ENCODE measurements around the gene ZNF512B. TPM values are rescaled to one million over a fixed set of nuclear protein-coding genes. Genes with fewer than 3 reads are reported as not detected.

ZNF512B gene
- total RNA-seq, 1 experiment from 2014 or later, result 20.8 TPM

DNA sequence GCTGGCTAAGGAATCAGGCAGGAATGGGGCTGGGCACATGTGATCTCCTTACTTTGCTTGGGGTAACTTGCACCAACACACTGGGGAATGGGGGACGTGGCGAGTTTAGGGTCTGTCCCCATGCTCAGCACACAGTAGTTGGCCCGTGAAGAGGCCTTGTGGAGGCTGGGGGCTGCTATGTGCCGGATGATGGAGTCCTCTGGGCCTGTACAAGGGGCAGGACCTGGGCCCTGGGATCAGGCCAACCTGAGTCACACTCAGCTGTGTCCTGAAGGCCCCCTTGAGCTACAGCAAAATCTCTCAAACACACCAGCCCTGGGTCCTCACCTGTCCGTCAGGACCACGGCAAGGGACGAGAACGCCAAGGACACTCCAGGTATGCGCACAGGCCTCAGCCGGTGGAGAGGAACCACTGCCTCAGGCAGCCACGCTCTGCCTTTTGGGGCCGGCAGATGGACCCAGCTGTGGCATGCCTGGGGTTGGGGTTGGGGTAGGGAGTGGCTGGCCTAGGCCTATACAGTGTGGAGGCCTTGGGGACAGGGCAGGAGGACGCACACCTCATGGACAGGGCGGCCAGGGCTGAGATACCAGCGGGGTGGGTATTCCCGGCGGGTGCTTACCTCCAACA is 24.6 kb downstream of the ZNF512B start:
- peaks cover 3% of the 10 kb centered on the region; the same call in 1 of the 2 replicates for H3K9me3 ChIP-seq
- no peak for DNase-seq
- H3K27me3 ChIP-seq, result no peaks in the 10 kb centered on the region
- no peak overlapping the region for H3K4me3 ChIP-seq
- H3K36me3 ChIP-seq, result peaks cover 67% of the 10 kb centered on the region

DNA sequence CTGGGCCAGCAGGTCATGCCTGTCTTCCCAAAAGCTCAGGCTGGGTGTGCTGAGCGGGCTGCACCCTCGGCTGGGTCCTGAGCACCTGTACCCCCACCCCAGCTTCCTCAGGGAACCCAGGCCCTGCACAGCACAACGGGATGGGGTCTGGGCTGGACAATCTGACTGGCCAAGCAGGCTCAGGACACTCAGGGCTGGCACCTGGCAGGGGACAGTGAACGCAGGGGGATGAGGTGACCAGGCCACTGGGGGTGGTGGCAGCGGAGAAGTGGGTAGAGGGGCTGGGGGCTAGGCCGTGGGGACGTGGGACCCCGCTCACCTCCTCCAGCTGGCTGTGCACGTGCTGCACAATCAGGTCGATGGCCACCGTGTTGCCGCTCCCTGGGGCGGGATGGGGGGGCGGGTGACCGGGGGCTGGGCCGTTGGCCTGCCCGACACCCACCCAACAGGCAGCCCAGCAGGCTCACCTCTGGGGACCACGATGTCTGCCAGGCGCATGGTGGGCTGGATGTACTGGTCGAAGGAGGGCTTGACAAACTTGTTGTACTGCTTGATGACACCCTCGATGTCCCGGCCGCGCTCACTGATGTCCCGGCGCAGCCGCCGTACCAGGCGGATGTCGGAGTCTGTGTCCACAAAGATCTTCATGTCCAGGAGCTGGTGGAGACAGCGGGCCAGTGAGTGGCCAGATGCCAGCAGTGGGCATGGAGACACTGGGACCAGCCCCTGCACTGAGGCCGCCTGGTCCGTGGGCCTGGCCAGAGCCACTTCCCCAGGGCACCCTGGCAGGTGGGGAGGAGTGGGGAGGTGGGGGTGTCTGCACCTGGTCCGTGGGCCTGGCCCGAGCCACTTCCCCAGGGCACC is 25.4 kb downstream of the ZNF512B start:
- H3K9me3 ChIP-seq, result peaks cover 3% of the 10 kb centered on the region; the same call in 1 of the 2 replicates
- peaks cover 72% of the 10 kb centered on the region for H3K36me3 ChIP-seq
- no peak for DNase-seq
- no peak overlapping the region for H3K4me3 ChIP-seq
- no peaks in the 10 kb centered on the region for H3K27me3 ChIP-seq

DNA sequence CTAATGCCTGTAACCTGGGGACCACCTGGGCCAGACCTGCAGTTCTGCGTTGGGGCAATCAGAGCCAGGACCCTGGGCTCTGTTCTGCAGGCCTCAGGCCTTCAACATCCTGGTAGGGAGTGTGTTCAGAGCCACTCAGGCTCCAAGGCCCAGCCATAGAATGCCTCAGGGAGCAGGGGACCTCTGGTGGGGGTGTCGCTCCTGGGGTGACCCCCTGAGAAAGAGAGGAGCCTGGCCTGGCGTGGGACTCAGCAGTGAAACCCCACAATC is 26.0 kb downstream of the ZNF512B start:
- no peak for DNase-seq
- H3K36me3 ChIP-seq, result peaks cover 71% of the 10 kb centered on the region
- no peaks in the 10 kb centered on the region for H3K27me3 ChIP-seq
- H3K9me3 ChIP-seq, result peaks cover 3% of the 10 kb centered on the region; the same call in 1 of the 2 replicates
- no peak overlapping the region for H3K4me3 ChIP-seq

DNA sequence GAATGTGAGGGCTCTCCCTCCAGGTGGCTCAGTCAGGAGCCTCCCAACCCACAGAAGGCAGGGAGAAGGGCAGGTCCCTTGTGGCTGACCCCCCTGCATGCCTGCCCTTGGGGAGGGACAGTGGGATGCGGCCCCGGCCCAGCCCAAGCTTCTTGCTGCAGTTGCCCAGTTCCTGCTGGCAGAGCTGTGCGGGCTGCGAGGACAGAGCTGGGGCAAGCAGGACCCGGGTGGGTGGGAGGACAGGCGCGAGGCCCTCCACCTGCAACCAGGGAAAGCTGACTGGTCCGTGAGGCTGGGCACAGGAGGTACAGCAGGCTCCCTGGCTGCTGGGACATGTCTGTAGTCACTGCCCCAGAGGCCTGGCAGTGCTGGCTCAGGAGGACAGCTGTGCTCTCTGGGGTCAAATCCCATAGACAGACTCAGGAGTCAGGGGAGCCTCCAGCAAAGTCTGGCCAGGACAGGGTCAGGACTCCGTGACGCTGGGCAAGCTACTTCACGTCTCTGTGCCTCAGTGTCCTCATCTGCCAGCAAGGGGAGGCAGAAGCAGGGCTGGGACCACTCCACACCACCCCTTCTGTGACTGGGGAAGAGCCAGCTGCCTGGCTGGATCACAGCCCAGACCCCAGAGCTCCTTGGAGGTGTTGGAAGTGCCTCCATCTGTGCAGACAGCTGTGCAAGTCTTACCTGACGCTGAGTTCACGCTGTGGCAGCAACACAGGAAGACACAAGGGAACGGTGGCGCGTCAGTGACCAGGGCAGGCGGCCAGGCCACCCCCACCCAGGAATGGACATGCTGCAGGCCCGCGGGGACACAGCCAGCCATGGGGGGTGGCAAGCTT is 26.5 kb downstream of the ZNF512B start:
- peaks cover 2% of the 10 kb centered on the region; the same call in 1 of the 2 replicates for H3K9me3 ChIP-seq
- H3K4me3 ChIP-seq, result no peak overlapping the region
- H3K36me3 ChIP-seq, result peaks cover 74% of the 10 kb centered on the region
- DNase-seq, result no peak
- no peaks in the 10 kb centered on the region for H3K27me3 ChIP-seq

DNA sequence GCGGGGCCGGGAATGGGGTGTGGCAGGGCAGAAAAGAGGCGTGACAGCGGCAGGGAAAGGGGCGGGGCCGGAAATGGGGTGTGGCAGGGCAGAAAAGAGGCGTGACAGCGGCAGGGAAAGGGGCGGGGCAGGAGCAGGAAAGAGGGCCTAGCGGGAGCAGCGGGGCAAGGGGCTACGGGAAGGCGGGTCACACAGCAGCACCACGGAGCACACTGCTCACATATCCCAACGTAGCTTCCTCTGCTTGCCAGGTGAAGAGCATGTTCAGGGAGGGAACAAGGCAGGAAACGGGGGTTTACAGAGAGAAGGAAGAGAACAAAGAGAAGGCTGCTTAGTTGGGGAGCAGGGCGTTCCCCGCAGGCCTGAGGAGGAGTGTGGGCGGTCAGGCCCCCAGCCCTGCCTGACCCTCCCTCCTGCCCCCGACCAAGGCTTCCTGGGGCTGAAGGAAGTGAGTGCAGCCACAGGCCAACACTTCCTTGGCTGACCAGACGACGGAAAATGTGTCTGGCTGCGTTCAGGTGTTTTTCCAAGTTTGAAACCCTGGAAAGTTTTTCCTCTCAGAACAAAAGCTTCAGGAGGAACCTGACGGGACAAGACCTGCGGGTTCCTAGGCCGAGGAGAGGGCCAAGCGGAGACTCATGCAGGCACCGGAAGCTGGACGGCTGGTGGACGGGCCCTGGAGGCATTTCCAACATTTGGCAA is 27.3 kb downstream of the ZNF512B start:
- H3K4me3 ChIP-seq, result no peak overlapping the region
- no peaks in the 10 kb centered on the region for H3K27me3 ChIP-seq
- H3K36me3 ChIP-seq, result peaks cover 68% of the 10 kb centered on the region
- DNase-seq, result no peak
- no peaks in the 10 kb centered on the region for H3K9me3 ChIP-seq

DNA sequence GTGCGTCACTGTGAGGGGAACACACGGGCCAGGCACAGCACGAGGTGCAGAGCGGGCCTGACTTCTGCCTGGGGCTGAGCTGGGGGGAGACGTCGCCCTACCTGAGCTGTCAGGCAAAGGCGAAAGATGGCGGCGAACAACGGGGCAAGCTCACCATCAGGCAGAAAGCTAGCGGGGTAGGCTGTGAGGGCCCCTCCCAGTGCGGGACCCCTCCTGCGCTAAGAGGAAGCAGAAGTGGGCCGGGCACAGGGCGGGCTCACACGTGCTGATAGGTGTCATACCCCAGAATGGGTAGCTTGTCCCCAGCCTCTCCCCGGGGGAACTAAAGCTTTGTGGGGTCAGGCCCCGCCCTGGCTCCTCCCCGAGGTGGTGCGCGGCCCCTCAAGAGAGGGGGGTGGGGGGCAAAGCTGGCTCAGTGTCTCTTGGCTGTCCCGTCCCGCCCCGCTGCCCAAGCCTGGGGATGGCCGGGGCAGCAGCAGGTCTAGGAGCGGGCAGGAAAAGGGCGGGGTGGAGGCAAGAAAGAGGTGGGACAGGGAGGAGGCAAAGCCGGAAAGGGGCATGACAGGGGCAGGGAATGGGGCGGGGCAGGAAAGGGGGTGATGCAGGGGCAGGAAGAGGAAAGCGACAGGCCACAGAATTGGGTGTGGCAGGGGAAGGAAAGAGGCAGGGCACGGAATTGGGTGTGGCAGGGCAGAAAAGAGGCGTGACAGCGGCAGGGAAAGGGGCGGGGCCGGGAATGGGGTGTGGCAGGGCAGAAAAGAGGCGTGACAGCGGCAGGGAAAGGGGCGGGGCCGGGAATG is 28.2 kb downstream of the ZNF512B start:
- peak; percentile 46 for DNase-seq
- H3K9me3 ChIP-seq, result no peaks in the 10 kb centered on the region
- no peaks in the 10 kb centered on the region for H3K27me3 ChIP-seq
- H3K4me3 ChIP-seq, result no peak overlapping the region
- H3K36me3 ChIP-seq, result peaks cover 68% of the 10 kb centered on the region

DNA sequence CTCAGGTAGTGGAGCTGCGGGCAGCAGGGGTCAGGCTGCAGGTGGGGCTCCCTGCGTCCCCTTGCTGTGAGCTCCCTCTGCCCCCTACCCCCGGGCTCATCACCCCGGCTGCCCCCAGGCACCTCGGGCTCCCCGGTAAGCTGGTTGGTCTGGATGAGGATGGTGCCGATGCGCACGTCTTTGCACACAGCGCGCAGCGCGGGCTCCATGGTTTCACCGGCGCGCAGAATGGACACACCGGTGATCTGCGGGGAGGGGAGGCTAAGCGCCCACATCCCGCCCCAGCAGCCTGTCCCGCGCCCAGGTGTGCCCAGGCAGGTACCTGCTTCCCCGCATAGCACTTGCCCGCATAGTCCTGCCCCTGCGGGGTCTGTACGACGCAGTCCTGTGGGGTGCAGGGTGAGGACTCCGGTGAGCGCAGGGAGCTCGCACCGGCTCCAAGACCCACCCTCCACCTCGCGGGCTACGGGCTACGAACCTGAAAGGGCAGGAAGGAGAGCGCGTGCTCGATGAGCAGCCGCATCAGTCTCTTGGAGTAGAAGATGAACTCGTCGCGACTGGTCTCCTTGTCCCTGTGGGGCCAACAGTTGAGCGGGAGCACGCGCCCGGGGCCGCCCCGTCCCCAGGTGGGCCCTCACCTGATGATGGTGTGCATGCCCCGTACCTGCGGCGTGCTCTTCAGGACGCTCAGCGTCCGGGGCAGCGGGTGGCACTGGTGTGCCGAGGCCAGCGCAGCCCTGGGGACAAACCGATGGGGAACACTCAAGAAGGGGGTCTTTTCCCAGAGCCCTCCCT is 29.1 kb downstream of the ZNF512B start:
- Histone ChIP-seq H3K27me3 (no peaks in the 10 kb centered on the region), H3K9me3 (no peaks in the 10 kb centered on the region), H3K36me3 (peaks cover 70% of the 10 kb centered on the region), H3K4me3 (no peak overlapping the region)
- no peak for DNase-seq

DNA sequence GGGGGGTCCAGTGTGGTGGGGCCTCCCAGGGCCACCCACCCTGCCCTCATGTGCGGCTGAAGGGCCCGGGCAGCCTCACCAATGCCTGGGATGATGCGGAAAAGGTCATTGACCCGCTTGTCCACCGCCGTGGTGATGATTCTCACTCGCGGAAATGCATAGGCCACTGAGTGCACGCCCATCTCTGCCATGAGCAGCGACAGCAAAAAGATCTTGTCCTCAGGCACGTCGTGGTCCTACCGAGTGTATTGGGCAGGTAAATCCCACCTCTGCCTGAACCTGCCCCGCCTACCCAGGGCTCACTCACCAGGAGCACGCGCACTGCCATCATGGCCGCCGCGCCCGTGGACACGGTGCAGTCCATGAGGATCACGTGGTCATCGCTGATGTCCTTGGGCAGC is 29.7 kb downstream of the ZNF512B start:
- Histone ChIP-seq H3K9me3 (no peaks in the 10 kb centered on the region), H3K27me3 (no peaks in the 10 kb centered on the region), H3K4me3 (no peak overlapping the region), H3K36me3 (peaks cover 70% of the 10 kb centered on the region)
- DNase-seq, result no peak

DNA sequence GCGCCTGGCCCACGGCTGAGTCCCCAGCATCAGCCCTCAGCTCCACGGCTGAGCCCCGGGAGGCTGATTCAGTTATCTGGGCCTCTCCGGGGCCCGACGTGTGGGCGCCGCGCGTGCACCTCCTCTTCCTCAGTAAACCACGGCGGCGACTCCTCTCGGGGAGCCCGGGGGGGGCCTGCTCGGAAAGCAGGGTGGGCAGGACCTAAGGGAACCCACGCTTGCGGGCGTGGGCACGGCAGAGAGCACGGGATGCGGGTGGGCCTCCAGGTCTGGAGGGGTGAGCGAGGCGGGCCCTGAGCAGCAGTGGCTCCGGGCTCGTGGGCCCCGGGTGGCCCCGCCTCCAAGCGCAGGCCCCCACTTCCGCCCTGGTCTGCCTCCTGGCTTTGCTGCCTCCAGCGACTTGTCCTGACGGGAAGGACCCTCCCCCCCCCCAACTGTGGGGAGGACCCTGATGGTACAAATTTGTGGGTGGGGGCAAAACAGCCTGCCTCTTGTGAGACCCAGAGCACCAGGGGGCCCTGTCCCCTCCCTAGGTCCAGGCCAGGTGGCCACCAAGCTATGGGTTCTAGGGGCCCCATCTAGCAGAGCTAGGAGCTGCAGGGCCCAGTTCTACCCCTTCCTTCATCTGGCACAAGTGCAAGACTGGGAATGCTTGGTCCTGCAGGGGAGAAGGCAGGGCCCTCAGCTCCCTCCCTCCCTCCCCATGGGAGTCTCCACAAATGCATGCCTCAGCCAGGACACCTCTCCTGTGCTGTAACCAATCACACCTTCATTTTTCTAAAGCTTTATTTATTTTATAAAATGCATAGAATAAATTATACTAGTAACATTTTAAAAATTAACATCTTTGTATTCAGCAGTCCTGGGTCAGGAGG is 30.4 kb downstream of the ZNF512B start:
- Histone ChIP-seq H3K36me3 (peaks cover 70% of the 10 kb centered on the region), H3K27me3 (no peaks in the 10 kb centered on the region), H3K4me3 (no peak overlapping the region), H3K9me3 (no peaks in the 10 kb centered on the region)
- no peak for DNase-seq

DNA sequence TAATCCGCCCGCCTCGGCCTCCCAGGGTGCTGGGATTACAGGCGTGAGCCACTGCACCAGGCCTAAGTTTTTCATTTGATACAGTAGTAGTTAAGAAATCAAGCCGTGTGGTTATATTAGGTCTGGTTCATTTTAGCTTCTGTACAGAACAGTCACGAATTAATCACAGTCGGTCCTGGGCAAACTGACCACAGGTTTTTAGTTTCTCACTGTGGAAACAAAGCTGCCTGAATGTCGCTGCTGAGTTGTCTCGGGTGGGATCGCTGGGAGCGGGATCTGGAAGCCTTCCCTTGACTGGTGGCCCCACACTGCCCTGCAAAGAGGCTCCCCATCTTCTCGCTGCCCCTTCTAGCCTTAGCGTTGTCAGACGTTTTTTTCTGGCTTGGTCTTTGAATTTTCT is 32.1 kb downstream of the ZNF512B start:
- H3K27me3 ChIP-seq, result no peaks in the 10 kb centered on the region
- DNase-seq, result no peak
- peaks cover 73% of the 10 kb centered on the region for H3K36me3 ChIP-seq
- H3K9me3 ChIP-seq, result no peaks in the 10 kb centered on the region
- no peak overlapping the region for H3K4me3 ChIP-seq

DNA sequence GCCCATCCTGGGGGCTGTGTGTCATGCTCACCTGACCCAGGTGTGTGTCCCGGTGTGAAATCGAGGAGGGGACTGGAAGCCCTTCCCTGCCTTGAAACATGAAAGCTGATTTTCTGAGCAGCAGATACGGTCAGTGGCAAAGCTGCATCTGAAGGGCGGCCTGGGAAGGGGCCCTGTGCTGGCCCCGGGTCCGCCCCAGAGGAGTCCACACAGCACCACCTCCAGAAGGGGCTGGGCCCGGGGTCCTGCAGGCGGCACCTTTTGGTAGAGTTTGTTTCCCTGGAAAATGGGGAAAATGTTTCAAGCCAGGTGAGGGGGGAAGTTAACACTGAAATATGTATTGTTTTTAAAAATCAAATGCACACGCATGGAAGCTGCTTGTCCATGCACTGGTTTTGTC is 34.3 kb downstream of the ZNF512B start:
- Histone ChIP-seq H3K9me3 (no peaks in the 10 kb centered on the region), H3K27me3 (no peaks in the 10 kb centered on the region), H3K36me3 (peaks cover 77% of the 10 kb centered on the region), H3K4me3 (no peak overlapping the region)
- DNase-seq, result no peak

DNA sequence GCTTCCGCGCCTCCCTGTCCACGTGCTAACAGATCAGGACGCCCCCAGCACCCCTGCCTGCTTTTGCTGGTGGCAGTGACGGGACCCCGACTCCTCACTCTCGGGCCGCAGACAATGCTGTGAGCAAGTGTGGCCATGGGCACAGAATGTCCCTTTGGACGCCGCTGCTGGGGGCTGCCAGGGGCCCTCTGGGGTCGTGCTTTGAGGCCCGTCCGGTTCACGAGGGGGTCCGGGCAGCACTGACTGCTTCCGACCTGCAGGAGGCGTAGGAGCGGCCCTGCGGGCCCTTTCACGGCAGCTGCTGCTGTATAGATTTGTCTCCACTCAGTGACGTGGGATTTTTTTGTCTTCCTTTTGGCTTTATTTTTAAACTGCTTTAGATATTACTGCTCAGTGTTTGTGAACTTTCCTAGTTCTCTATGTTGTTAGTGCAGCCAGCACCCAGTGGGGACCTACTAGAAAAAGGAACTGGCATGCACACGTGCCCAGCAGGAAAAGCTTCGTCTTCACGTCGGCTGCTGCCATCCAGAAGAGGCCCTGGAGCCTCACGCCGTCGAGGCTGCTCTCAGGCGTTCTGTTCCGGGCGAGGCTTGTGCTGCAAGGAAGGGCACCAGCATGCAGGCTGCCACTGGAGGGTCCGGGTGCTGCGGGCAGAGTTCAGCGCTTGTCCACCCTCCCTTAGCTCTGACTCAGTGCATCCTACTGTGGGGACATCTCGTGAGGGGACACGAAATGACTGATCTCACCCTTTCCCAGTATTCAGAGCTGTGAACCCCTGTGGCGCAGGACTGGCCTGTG is 35.3 kb downstream of the ZNF512B start:
- no peak overlapping the region for H3K4me3 ChIP-seq
- H3K36me3 ChIP-seq, result peaks cover 73% of the 10 kb centered on the region
- no peak for DNase-seq
- no peaks in the 10 kb centered on the region for H3K27me3 ChIP-seq
- no peaks in the 10 kb centered on the region for H3K9me3 ChIP-seq

DNA sequence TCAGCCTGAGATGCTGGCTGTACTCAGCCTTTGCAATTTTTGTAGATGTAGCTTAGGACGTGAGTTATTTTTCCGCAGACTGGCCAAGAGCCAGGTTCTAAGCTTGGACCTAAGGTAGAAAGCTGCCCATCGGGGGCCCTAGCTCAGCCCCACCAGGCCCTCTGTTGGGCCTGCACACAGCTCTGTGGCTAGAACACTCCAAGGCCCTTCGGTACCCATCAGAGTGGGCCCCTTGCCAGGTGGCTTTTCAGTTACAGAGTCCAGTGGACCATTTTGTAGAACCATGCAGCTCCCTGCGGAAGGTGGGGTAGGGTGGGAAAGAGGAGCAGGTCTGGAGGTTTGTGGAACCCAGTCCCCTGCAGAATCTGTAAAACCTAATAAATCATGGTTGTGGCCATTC is 36.1 kb downstream of the ZNF512B start:
- H3K27me3 ChIP-seq, result no peaks in the 10 kb centered on the region
- no peak for DNase-seq
- H3K9me3 ChIP-seq, result no peaks in the 10 kb centered on the region
- peaks cover 72% of the 10 kb centered on the region for H3K36me3 ChIP-seq
- no peak overlapping the region for H3K4me3 ChIP-seq

DNA sequence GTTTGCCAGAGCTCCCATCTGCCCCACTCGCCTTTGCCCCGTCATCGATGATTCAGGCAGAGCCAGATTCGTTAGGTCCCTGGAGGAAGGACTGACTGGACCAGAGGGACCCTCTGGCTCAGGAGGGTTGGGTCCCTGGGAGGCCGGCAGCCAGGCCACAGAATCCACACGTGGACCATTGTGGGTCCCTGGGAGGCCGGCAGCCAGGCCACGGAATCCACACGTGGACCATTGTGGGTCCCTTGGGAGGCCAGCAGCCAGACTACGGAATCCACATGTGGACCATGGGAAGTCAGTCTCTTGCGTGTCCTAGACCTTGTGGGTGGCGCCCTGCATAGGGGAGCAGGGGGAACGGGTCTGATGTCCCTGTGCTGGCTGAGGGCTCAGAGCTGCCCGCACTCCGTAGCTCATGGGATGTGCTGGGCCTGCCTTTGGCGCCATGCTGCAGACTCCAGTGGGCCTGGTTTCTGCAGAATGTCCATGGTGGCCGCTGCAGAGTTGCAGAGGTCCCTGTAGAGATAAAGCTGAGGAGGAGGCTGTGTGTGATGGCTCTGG is 37.0 kb downstream of the ZNF512B start:
- H3K4me3 ChIP-seq, result no peak overlapping the region
- DNase-seq, result no peak
- H3K36me3 ChIP-seq, result peaks cover 75% of the 10 kb centered on the region
- H3K9me3 ChIP-seq, result no peaks in the 10 kb centered on the region
- H3K27me3 ChIP-seq, result no peaks in the 10 kb centered on the region

All from MG63 (cell line).